Activated CD4-positive, alpha-beta T cell treated with anti-CD3 and anti-CD28 coated beads for 4 hours (primary cell): ENCODE results near the gene STMP1.

Source experiments
- DNase-seq, 2 donors: peaks; one replicate each; pipeline ENCODE4 v3.0.0-alpha.2; 2020

Gene STMP1

GRCh38 chr7:135704074-135704473, 41.8 kb downstream of the STMP1 start:
- DNase-seq, result no peak

- no peak for DNase-seq
Measured at GRCh38 chr7:135704698-135705097, 42.4 kb downstream of the STMP1 start.

GRCh38 chr7:135706038-135706742, 43.9 kb downstream of the STMP1 start:
- DNase-seq, result no peak

GRCh38 chr7:135706858-135707569, 44.7 kb downstream of the STMP1 start:
- no peak for DNase-seq

GRCh38 chr7:135707570-135707966, 45.3 kb downstream of the STMP1 start:
- no peak for DNase-seq

GRCh38 chr7:135708041-135708440, 45.7 kb downstream of the STMP1 start:
- no peak for DNase-seq

- no peak for DNase-seq
Measured at GRCh38 chr7:135709508-135709907, 47.2 kb downstream of the STMP1 start.

GRCh38 chr7:135710417-135711138, 48.3 kb downstream of the STMP1 start:
- no peak for DNase-seq

- DNase-seq, result no peak
Measured at GRCh38 chr7:135711139-135711469, 48.8 kb downstream of the STMP1 start.

- no peak for DNase-seq
Measured at GRCh38 chr7:135712182-135712782, 50.0 kb downstream of the STMP1 start.

GRCh38 chr7:135712796-135713195, 50.5 kb downstream of the STMP1 start:
- DNase-seq, result no peak

- no peak for DNase-seq
Measured at GRCh38 chr7:135713836-135714470, 51.6 kb downstream of the STMP1 start.

- no peak for DNase-seq
Measured at GRCh38 chr7:135714534-135715009, 52.3 kb downstream of the STMP1 start.

- DNase-seq, result no peak
Measured at GRCh38 chr7:135715055-135715522, 52.8 kb downstream of the STMP1 start.

- DNase-seq, result no peak
Measured at GRCh38 chr7:135715673-135716072, 53.4 kb downstream of the STMP1 start.

GRCh38 chr7:135716677-135717238, 54.4 kb downstream of the STMP1 start:
- no peak for DNase-seq

GRCh38 chr7:135717693-135718092, 55.4 kb downstream of the STMP1 start:
- no peak for DNase-seq

GRCh38 chr7:135718219-135718618, 55.9 kb downstream of the STMP1 start:
- no peak for DNase-seq

- DNase-seq, result no peak
Measured at GRCh38 chr7:135718794-135719437, 56.6 kb downstream of the STMP1 start.

GRCh38 chr7:135719688-135720087, 57.4 kb downstream of the STMP1 start:
- DNase-seq, result no peak

GRCh38 chr7:135721198-135721820, 59.0 kb downstream of the STMP1 start:
- no peak for DNase-seq
